ENCODE results near the gene SUCLG1.

GRCh38 chr2:84474176-84474575, 15.1 kb upstream of the SUCLG1 start:
- TF ChIP-seq TAF1 (IDR thresholded peaks at IDR 0.05; ENCODE audit: borderline replicate concordance, low read depth, low read length) (no peak), CTCF (IDR thresholded peaks at IDR 0.05) (no peak), JUND (IDR thresholded peaks at IDR 0.05) (no peak), GABPA (IDR thresholded peaks at IDR 0.05; ENCODE audit: low read depth) (no peak)

Measured in SK-N-SH (cell line).